Prostate gland (tissue), 2 donors: Measurements from ENCODE around the gene NEK10.

ENCODE experiments used
- CTCF ChIP-seq, 4 experiments: fragments of 200-600 bp in 2 of 4; fragments of 450-650 bp in 2 of 4; sonication (generic) in 2 of 4; IDR thresholded peaks; 1 replicate in 3 of 4; 2 replicates in 1 of 4; pipeline ENCODE4 v1.5.1; 2016 to 2019; ENCODE audit warnings: antibody characterized with exemption in 4 of 4, mild to moderate bottlenecking in 2 of 4, moderate library complexity in 2 of 4
- POLR2A ChIP-seq: fragments of 450-650 bp; IDR thresholded peaks from one replicate; pipeline ENCODE4 v1.6.1; 2016; ENCODE audit warnings: antibody characterized with exemption, mild to moderate bottlenecking
- POLR2AphosphoS5 ChIP-seq: sonication (generic); formaldehyde crosslinking; IDR thresholded peaks from one replicate; pipeline ENCODE4 v1.6.1; 2017; ENCODE audit warnings: antibody characterized with exemption

GRCh38 chr3:27228805-27229204 is 140.4 kb downstream of the NEK10 start:
- no peak for TF ChIP-seq POLR2AphosphoS5
- no peak for TF ChIP-seq CTCF (IDR thresholded peaks at IDR 0.05)
- TF ChIP-seq POLR2A: no peak
